ENCODE data around the gene NT5DC1. TPM values are rescaled to one million over a fixed set of nuclear protein-coding genes. Genes with fewer than 3 reads are reported as not detected.
A peak's percentile ranks its signal among the peaks of the same experiment; 100 is the strongest.

The NT5DC1 gene
- total RNA-seq, 1 donor from 2014 or later = 46.0 TPM

- no peak overlapping the region for H3K27ac ChIP-seq
- H3K27me3 ChIP-seq (ENCODE audit: low read depth) = no peaks in the 10 kb centered on the region
- no peak for DNase-seq
- H3K4me3 ChIP-seq = no peak overlapping the region
- no peaks in the 10 kb centered on the region for H3K36me3 ChIP-seq
- intact Hi-C loops (cut with DNase I) = no loop called here
- no peak for ATAC-seq
- H3K4me1 ChIP-seq = peaks cover 29% of the 10 kb centered on the region
- no peak for TF ChIP-seq CTCF (IDR thresholded peaks at IDR 0.05)
- H3K9me3 ChIP-seq = no peaks in the 10 kb centered on the region
Measured at GRCh38 chr6:116256694-116257093, 156.0 kb downstream of the NT5DC1 start.

- H3K27me3 ChIP-seq (ENCODE audit: low read depth) = no peaks in the 10 kb centered on the region
- DNase-seq (no peak), ATAC-seq (no peak)
- no peak for TF ChIP-seq CTCF (IDR thresholded peaks at IDR 0.05)
- H3K36me3 ChIP-seq = no peaks in the 10 kb centered on the region
- H3K9me3 ChIP-seq = no peaks in the 10 kb centered on the region
- intact Hi-C loops (cut with DNase I) = no loop called here
- H3K4me3 ChIP-seq = no peak overlapping the region
- no peak overlapping the region for H3K27ac ChIP-seq
- peaks cover 13% of the 10 kb centered on the region for H3K4me1 ChIP-seq
Measured at GRCh38 chr6:116258520-116258919, 157.9 kb downstream of the NT5DC1 start.

- no peaks in the 10 kb centered on the region for H3K27me3 ChIP-seq (ENCODE audit: low read depth)
- intact Hi-C loops (cut with DNase I) = no loop called here
- ATAC-seq = no peak
- no peak for TF ChIP-seq CTCF (IDR thresholded peaks at IDR 0.05)
- no peak for DNase-seq
- H3K27ac ChIP-seq = no peak overlapping the region
- no peak overlapping the region for H3K4me3 ChIP-seq
- no peaks in the 10 kb centered on the region for H3K9me3 ChIP-seq
- peaks cover 8% of the 10 kb centered on the region for H3K36me3 ChIP-seq
- H3K4me1 ChIP-seq = peaks cover 4% of the 10 kb centered on the region
Measured at GRCh38 chr6:116263353-116263752, 162.7 kb downstream of the NT5DC1 start.

GRCh38 chr6:116265041-116265829, 164.6 kb downstream of the NT5DC1 start:
- DNase-seq = no peak
- H3K36me3 ChIP-seq = peaks cover 8% of the 10 kb centered on the region
- H3K4me3 ChIP-seq = no peak overlapping the region
- H3K27ac ChIP-seq = no peak overlapping the region
- no peaks in the 10 kb centered on the region for H3K27me3 ChIP-seq (ENCODE audit: low read depth)
- ATAC-seq = peak; percentile 19 to 30
- no peak for TF ChIP-seq CTCF (IDR thresholded peaks at IDR 0.05)
- H3K4me1 ChIP-seq = peaks cover 9% of the 10 kb centered on the region
- no peaks in the 10 kb centered on the region for H3K9me3 ChIP-seq
- intact Hi-C loops (cut with DNase I) = no loop called here

GRCh38 chr6:116266803-116267202, 166.2 kb downstream of the NT5DC1 start:
- no peak for ATAC-seq
- DNase-seq = no peak
- no peak for TF ChIP-seq CTCF (IDR thresholded peaks at IDR 0.05)
- Histone ChIP-seq H3K4me3 (no peak overlapping the region), H3K4me1 (peaks cover 9% of the 10 kb centered on the region), H3K36me3 (peaks cover 8% of the 10 kb centered on the region), H3K27me3 (ENCODE audit: low read depth) (no peaks in the 10 kb centered on the region), H3K27ac (no peak overlapping the region), H3K9me3 (no peaks in the 10 kb centered on the region)
- intact Hi-C loops (cut with DNase I) = no loop called here

All from lower lobe of right lung (tissue), 2 donors.